Progenitor cell of endocrine pancreas (in vitro differentiated cells): ENCODE measurements around the gene BPIFB1. TPM values are rescaled to one million over a fixed set of nuclear protein-coding genes. Genes with fewer than 3 reads are reported as not detected.

ENCODE experiments used
- DNase-seq: peaks from one replicate; pipeline ENCODE4 v3.0.0; 2021; ENCODE audit warnings: low spot score; ENCODE audit not compliant: unreplicated experiment
- H3K27ac Mint-ChIP-seq: 2 replicates; pipeline ENCODE4 v1.8.0; 2021; ENCODE audit warnings: mild to moderate bottlenecking, moderate library complexity, mixed read lengths
- H3K27me3 Mint-ChIP-seq: 2 replicates; pipeline ENCODE4 v1.8.0; 2021; ENCODE audit warnings: mixed read lengths
- H3K36me3 Mint-ChIP-seq: 2 replicates; pipeline ENCODE4 v1.8.0; 2022; ENCODE audit warnings: mixed read lengths; ENCODE audit not compliant: insufficient read depth
- H3K4me1 Mint-ChIP-seq: 2 replicates; pipeline ENCODE4 v1.8.0; 2021; ENCODE audit warnings: low read depth, mixed read lengths
- H3K4me3 Mint-ChIP-seq: 2 replicates; pipeline ENCODE4 v1.8.0; 2021; ENCODE audit warnings: low read depth, mild to moderate bottlenecking, moderate library complexity, mixed read lengths
- H3K9me3 Mint-ChIP-seq: 2 replicates; pipeline ENCODE4 v1.8.0; 2021; ENCODE audit warnings: low read depth, mixed read lengths
- total RNA-seq: library from RNA; stranded (reverse); gene quantifications from 2 replicates; pipeline ENCODE4 v1.2.1, GENCODE V29; 2021
- TF ChIP-seq, protein P1 (sequence below): fragments of 200-600 bp; sonication (generic); IDR thresholded peaks from one replicate; pipeline ENCODE4 v1.5.0; 2021; ENCODE audit warnings: antibody characterized with exemption, mild to moderate bottlenecking; ENCODE audit not compliant: unreplicated experiment

The BPIFB1 gene
- total RNA-seq, 1 donor from 2014 or later, result not detected

DNA sequence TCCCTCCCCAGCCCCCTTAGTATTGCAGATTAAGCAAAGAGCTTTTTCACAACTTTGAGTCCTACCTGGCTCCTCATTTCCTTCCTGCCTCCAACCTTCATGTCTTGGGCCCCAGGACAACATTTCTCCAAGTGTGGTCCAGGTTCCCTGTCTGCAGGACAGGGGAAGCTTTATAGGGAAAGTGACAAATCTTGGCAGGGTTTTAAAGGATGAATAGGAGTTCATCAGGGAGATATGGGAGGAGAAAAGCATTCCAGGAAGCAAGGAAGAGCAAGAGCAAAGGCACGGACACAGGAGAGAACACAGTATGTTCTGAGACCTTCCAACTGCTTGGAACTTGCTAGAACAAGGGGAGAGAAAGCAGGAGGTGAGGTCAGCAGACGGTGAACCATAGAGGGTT, 1.9 kb downstream of the BPIFB1 start:
- H3K4me1 Mint-ChIP-seq, result no peaks in the 10 kb centered on the region
- H3K27ac Mint-ChIP-seq, result no peak overlapping the region
- no peak for DNase-seq
- H3K4me3 Mint-ChIP-seq, result no peak overlapping the region
- H3K9me3 Mint-ChIP-seq, result no peaks in the 10 kb centered on the region
- TF ChIP-seq, protein P1, sequence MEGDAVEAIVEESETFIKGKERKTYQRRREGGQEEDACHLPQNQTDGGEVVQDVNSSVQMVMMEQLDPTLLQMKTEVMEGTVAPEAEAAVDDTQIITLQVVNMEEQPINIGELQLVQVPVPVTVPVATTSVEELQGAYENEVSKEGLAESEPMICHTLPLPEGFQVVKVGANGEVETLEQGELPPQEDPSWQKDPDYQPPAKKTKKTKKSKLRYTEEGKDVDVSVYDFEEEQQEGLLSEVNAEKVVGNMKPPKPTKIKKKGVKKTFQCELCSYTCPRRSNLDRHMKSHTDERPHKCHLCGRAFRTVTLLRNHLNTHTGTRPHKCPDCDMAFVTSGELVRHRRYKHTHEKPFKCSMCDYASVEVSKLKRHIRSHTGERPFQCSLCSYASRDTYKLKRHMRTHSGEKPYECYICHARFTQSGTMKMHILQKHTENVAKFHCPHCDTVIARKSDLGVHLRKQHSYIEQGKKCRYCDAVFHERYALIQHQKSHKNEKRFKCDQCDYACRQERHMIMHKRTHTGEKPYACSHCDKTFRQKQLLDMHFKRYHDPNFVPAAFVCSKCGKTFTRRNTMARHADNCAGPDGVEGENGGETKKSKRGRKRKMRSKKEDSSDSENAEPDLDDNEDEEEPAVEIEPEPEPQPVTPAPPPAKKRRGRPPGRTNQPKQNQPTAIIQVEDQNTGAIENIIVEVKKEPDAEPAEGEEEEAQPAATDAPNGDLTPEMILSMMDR, result no peak
- H3K27me3 Mint-ChIP-seq, result peaks cover 24% of the 10 kb centered on the region
- no peaks in the 10 kb centered on the region for H3K36me3 Mint-ChIP-seq

DNA sequence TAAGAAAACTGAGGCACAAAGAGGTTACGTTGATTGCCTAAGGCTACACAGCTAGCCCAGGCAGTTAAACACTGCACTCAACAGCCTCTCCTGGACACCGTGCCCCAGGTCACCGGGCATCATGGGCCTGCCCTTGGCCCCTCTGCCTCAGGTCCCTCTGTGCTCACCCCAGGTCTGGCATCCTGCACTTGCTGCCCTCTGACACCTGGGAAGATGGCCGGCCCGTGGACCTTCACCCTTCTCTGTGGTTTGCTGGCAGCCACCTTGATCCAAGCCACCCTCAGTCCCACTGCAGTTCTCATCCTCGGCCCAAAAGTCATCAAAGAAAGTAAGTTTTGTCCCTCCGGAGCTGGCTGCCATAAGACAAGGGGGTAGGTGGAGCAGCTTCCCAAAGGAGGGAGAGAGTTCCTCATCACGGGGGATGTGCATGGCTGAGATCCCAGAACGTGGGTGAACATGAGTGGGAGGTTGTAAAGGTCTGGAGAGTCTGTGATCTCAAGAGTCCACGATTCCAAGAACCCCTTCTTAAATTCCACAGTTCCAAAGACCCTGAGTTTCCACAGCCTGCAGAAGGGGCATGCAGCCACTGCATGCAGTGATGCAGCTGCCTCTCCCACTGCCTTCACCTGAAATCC, 3.0 kb downstream of the BPIFB1 start:
- Mint-ChIP-seq H3K4me3 (no peak overlapping the region), H3K4me1 (no peaks in the 10 kb centered on the region), H3K36me3 (no peaks in the 10 kb centered on the region), H3K27ac (no peak overlapping the region), H3K27me3 (peaks cover 25% of the 10 kb centered on the region), H3K9me3 (no peaks in the 10 kb centered on the region)
- no peak for DNase-seq
- TF ChIP-seq, protein P1, result no peak

DNA sequence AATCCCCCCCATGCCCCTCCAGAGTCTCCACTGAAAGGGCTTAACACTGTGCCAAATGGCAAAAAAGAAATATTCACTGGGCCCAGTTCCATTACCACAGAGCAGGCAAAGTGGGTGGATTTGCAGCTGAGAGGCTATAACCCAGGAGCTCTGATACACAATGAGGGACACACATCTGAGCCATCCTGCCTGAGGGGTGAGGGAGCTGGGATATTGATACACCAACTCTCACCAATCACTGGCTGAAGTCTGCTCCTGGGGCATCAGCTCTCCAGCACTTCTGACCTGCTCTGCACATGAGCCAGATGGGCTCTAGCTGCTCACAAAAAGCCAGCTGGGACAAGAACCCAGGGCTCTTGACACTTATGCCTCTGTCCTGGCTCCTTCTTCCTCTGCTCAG, 4.9 kb downstream of the BPIFB1 start:
- TF ChIP-seq, protein P1, result no peak
- no peaks in the 10 kb centered on the region for H3K4me1 Mint-ChIP-seq
- DNase-seq, result no peak
- peaks cover 28% of the 10 kb centered on the region for H3K27me3 Mint-ChIP-seq
- H3K27ac Mint-ChIP-seq, result no peak overlapping the region
- no peak overlapping the region for H3K4me3 Mint-ChIP-seq
- H3K36me3 Mint-ChIP-seq, result no peaks in the 10 kb centered on the region
- no peaks in the 10 kb centered on the region for H3K9me3 Mint-ChIP-seq

DNA sequence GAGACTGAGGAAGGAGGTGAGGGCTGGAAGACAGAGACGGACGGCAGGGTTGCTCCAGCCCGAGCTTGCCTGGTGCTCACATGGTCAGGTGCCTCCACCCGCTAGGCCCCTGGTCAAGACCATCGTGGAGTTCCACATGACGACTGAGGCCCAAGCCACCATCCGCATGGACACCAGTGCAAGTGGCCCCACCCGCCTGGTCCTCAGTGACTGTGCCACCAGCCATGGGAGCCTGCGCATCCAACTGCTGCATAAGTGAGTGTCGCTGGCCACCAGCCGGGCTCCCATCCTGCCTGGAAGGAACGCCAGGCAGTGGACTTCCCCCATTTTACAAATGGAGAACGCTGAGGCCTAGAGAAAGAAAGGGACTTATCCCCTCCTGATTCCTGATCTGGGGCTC, 7.8 kb downstream of the BPIFB1 start:
- Mint-ChIP-seq H3K4me3 (no peak overlapping the region), H3K9me3 (no peaks in the 10 kb centered on the region), H3K27ac (no peak overlapping the region), H3K4me1 (no peaks in the 10 kb centered on the region), H3K27me3 (peaks cover 31% of the 10 kb centered on the region), H3K36me3 (no peaks in the 10 kb centered on the region)
- TF ChIP-seq, protein P1, result no peak
- no peak for DNase-seq

DNA sequence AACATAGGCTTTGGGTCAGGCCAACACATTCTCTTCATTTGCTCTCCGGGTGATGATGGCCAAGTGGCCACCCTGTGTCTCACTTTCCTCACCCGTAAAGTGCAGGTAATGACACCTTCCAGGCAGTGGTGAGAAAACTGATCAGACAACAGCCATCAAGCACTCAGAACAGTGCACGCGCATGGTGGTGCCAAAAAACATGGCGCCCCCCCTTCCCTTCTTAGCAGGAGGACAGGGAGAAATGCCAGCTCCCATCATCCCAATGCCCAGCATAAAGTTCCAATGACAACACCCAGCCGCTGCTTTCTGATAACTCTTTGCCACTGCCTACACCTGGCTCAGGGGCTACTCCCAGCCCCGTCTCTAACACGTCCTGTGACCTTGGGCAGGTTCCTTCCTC, 8.4 kb downstream of the BPIFB1 start:
- Mint-ChIP-seq H3K27ac (no peak overlapping the region), H3K27me3 (peaks cover 36% of the 10 kb centered on the region), H3K4me3 (no peak overlapping the region), H3K36me3 (no peaks in the 10 kb centered on the region), H3K4me1 (no peaks in the 10 kb centered on the region), H3K9me3 (no peaks in the 10 kb centered on the region)
- TF ChIP-seq, protein P1, result no peak
- DNase-seq, result no peak
